H1 (cell line): ENCODE results near the gene DHFR2. TPM values are rescaled to one million over a fixed set of nuclear protein-coding genes. Genes with fewer than 3 reads are reported as not detected.

ENCODE experiments used
- CTCF ChIA-PET: fragments of 300-600 bp; sonication (Branson Sonifier 250); formaldehyde crosslinking; loops from one replicate; lab custom pipeline; 2021; ENCODE audit not compliant: partially characterized antibody; lab: Charles Lee
- POLR2A ChIA-PET: fragments of 300-600 bp; sonication (Branson Sonifier 250); formaldehyde crosslinking; loops from one replicate; lab custom pipeline; 2021; ENCODE audit warnings: inconsistent platforms; ENCODE audit not compliant: partially characterized antibody; lab: Charles Lee
- DNase-seq, 2 experiments: peaks; one replicate each; pipeline versions ENCODE4 v3.0.0 to v3.0.0-alpha.2; 2010 to 2022; ENCODE audit warnings: low spot score in 2 of 2, low read depth in 1 of 2, mixed read lengths in 1 of 2
- FAIRE-seq: peaks from 2 replicates; lab custom pipeline; 2011; peaks lifted over from hg19 to GRCh38; lab: Jason Lieb, UNC
- H2AFZ ChIP-seq: 2 replicates; pipeline ENCODE4 v1.8.1; 2012; ENCODE audit warnings: low read length, inconsistent platforms
- H2AK5ac ChIP-seq: 2 replicates; pipeline ENCODE4 v1.6.1; 2013; ENCODE audit warnings: low read depth, low read length
- H2BK120ac ChIP-seq: replicated peaks from 2 replicates; pipeline ENCODE3; 2013; ENCODE audit warnings: low read depth, low read length, inconsistent platforms
- H2BK12ac ChIP-seq: 2 replicates; pipeline ENCODE4 v1.6.1; 2013; ENCODE audit warnings: low read depth, low read length
- H2BK15ac ChIP-seq: 2 replicates; pipeline ENCODE4 v1.6.1; 2013; ENCODE audit warnings: low read length
- H2BK20ac ChIP-seq: 2 replicates; pipeline ENCODE4 v1.6.1; 2013; ENCODE audit warnings: low read length
- H2BK5ac ChIP-seq: 2 replicates; pipeline ENCODE4 v1.6.1; 2013; ENCODE audit warnings: low read depth, low read length
- H3K14ac ChIP-seq: 2 replicates; pipeline ENCODE4 v1.6.1; 2013; ENCODE audit warnings: inconsistent platforms; ENCODE audit not compliant: insufficient read length
- H3K18ac ChIP-seq: 2 replicates; pipeline ENCODE4 v1.6.1; 2013; ENCODE audit warnings: low read length; ENCODE audit errors: extremely low read depth
- H3K23ac ChIP-seq: 2 replicates; pipeline ENCODE4 v1.6.1; 2013; ENCODE audit warnings: inconsistent platforms; ENCODE audit not compliant: insufficient read length
- H3K23me2 ChIP-seq: 2 replicates; pipeline ENCODE4 v1.6.1; 2013; ENCODE audit warnings: low read depth, low read length
- H3K27ac ChIP-seq: 2 replicates; pipeline ENCODE4 v1.6.1; 2011; ENCODE audit warnings: low read depth, low read length, inconsistent platforms
- H3K27me3 ChIP-seq, 4 experiments: replicated peaks in 1 of 4; 1 replicate in 1 of 4; 2 replicates in 3 of 4; pipeline versions ENCODE4 v1.6.1 to v1.8.1; 2011 to 2013; ENCODE audit warnings: low read length in 3 of 4, mild to moderate bottlenecking in 3 of 4, inconsistent platforms in 2 of 4, mixed read lengths in 2 of 4, moderate library complexity in 1 of 4; ENCODE audit not compliant: control insufficient read depth in 3 of 4, insufficient read depth in 3 of 4; ENCODE audit errors: extremely low read depth in 1 of 4
- H3K36me3 ChIP-seq, 4 experiments: 2 replicates each; pipeline versions ENCODE4 v1.6.1 to v1.8.1; 2011 to 2013; ENCODE audit warnings: mild to moderate bottlenecking in 4 of 4, low read length in 3 of 4, moderate library complexity in 2 of 4, control low read depth in 1 of 4, inconsistent platforms in 1 of 4; ENCODE audit not compliant: insufficient read depth in 4 of 4, control insufficient read depth in 2 of 4
- H3K4ac ChIP-seq: replicated peaks from 2 replicates; pipeline ENCODE3; 2013; ENCODE audit warnings: low read length, low read depth, mixed read lengths, inconsistent platforms; ENCODE audit not compliant: insufficient read length
- H3K4me1 ChIP-seq, 4 experiments: replicated peaks in 1 of 4; 1 replicate in 1 of 4; 2 replicates in 3 of 4; pipeline versions ENCODE4 v1.6.1 to v1.8.1; 2011 to 2013; ENCODE audit warnings: low read length in 3 of 4, inconsistent platforms in 2 of 4, mixed read lengths in 1 of 4; ENCODE audit not compliant: insufficient read depth in 4 of 4, control insufficient read depth in 3 of 4
- H3K4me2 ChIP-seq, 2 experiments: 2 replicates each; pipeline versions ENCODE4 v1.6.1 to v1.8.1; 2011 to 2013; ENCODE audit warnings: low read depth in 2 of 2, low read length in 2 of 2, control low read depth in 1 of 2, inconsistent platforms in 1 of 2, mild to moderate bottlenecking in 1 of 2; ENCODE audit not compliant: insufficient read depth in 1 of 2
- H3K4me3 ChIP-seq, 4 experiments: fragments of 200-600, 300-600 bp in 1 of 4; sonication (generic), shearing (Covaris generic), sonication (Bioruptor Twin) in 1 of 4; 2 replicates each; pipeline versions ENCODE4 v1.5.1 to v1.8.1; 2011 to 2016; ENCODE audit warnings: low read length in 4 of 4, low read depth in 3 of 4, control low read depth in 2 of 4, inconsistent platforms in 2 of 4, mild to moderate bottlenecking in 2 of 4, mixed read lengths in 1 of 4, moderate library complexity in 1 of 4; ENCODE audit not compliant: insufficient read depth in 2 of 4; ENCODE audit errors: extremely low read depth in 1 of 4
- H3K56ac ChIP-seq: replicated peaks from 2 replicates; pipeline ENCODE3; 2013; ENCODE audit warnings: low read depth, mild to moderate bottlenecking, mixed read lengths, low read length, inconsistent platforms; ENCODE audit not compliant: insufficient read length
- H3K79me1 ChIP-seq: 2 replicates; pipeline ENCODE4 v1.6.1; 2013; ENCODE audit warnings: low read depth, low read length, control low read depth
- H3K79me2 ChIP-seq, 2 experiments: 2 replicates each; pipeline versions ENCODE4 v1.6.1 to v1.8.1; 2012 to 2013; ENCODE audit warnings: low read length in 2 of 2, mild to moderate bottlenecking in 2 of 2, inconsistent platforms in 1 of 2; ENCODE audit not compliant: insufficient read depth in 2 of 2, control insufficient read depth in 1 of 2
- H3K9ac ChIP-seq, 4 experiments: replicated peaks in 1 of 4; 1 replicate in 1 of 4; 2 replicates in 3 of 4; pipeline versions ENCODE4 v1.6.1 to v1.8.1; 2011 to 2013; ENCODE audit warnings: low read depth in 3 of 4, low read length in 3 of 4, control low read depth in 2 of 4, mild to moderate bottlenecking in 2 of 4, moderate library complexity in 2 of 4, inconsistent platforms in 1 of 4; ENCODE audit errors: extremely low read depth in 1 of 4
- H3K9me3 ChIP-seq, 2 experiments: 2 replicates each; pipeline versions ENCODE4 v1.6.1 to v1.8.1; 2012 to 2013; ENCODE audit warnings: mild to moderate bottlenecking in 2 of 2, moderate library complexity in 2 of 2, control low read depth in 1 of 2, inconsistent platforms in 1 of 2, low read depth in 1 of 2, low read length in 1 of 2, mixed read lengths in 1 of 2; ENCODE audit not compliant: insufficient read depth in 2 of 2
- H4K20me1 ChIP-seq, 2 experiments: replicated peaks in 1 of 2; 2 replicates each; pipeline versions ENCODE3 to v1.8.1; 2011 to 2013; ENCODE audit warnings: inconsistent platforms in 2 of 2, low read length in 2 of 2, mild to moderate bottlenecking in 1 of 2; ENCODE audit not compliant: insufficient read depth in 2 of 2, control insufficient read depth in 1 of 2
- H4K5ac ChIP-seq: 2 replicates; pipeline ENCODE4 v1.6.1; 2013; ENCODE audit warnings: low read length, low read depth, mixed read lengths, inconsistent platforms; ENCODE audit not compliant: insufficient read length
- H4K8ac ChIP-seq: 2 replicates; pipeline ENCODE4 v1.8.0; 2013; ENCODE audit warnings: mild to moderate bottlenecking, moderate library complexity, low read length, inconsistent platforms; ENCODE audit not compliant: insufficient read depth; ENCODE audit errors: extremely low read depth
- H4K91ac ChIP-seq: replicated peaks from 2 replicates; pipeline ENCODE3; 2013; ENCODE audit warnings: low read length, mixed read lengths, inconsistent platforms; ENCODE audit not compliant: insufficient read length
- ATF2 ChIP-seq: IDR thresholded peaks from 2 replicates; pipeline ENCODE4 v1.6.1; 2012; ENCODE audit warnings: low read length, inconsistent platforms
- ATF3 ChIP-seq: IDR thresholded peaks from 2 replicates; pipeline ENCODE4 v1.6.1; 2011; ENCODE audit warnings: low read depth, mild to moderate bottlenecking, low read length; ENCODE audit not compliant: insufficient read depth
- BACH1 ChIP-seq: IDR thresholded peaks from 2 replicates; pipeline ENCODE4 v1.6.1; 2012; ENCODE audit warnings: low read length, improper control_type of control experiment
- CHD2 ChIP-seq: IDR thresholded peaks from 2 replicates; pipeline ENCODE4 v1.6.1; 2012; ENCODE audit warnings: low read length, improper control_type of control experiment
- HDAC6 ChIP-seq: IDR thresholded peaks from one replicate; pipeline ENCODE4 v1.7.1; 2012; ENCODE audit warnings: low read depth, mild to moderate bottlenecking, inconsistent platforms, low read length, moderate library complexity
- JUN ChIP-seq: IDR thresholded peaks from 2 replicates; pipeline ENCODE4 v1.6.1; 2011; ENCODE audit warnings: low read depth, mild to moderate bottlenecking, improper control_type of control experiment, low read length
- NRF1 ChIP-seq: IDR thresholded peaks from 2 replicates; pipeline ENCODE4 v1.6.1; 2011; ENCODE audit warnings: mild to moderate bottlenecking, low read depth, low read length, improper control_type of control experiment
- SIN3A ChIP-seq, 2 experiments: IDR thresholded peaks in 1 of 2; conservative IDR thresholded peaks in 1 of 2; 2 replicates each; pipeline ENCODE4 v1.6.1; 2011 to 2012; ENCODE audit warnings: low read length in 2 of 2, improper control_type of control experiment in 1 of 2, low read depth in 1 of 2, mild to moderate bottlenecking in 1 of 2
- TAF7 ChIP-seq: optimal IDR thresholded peaks from 2 replicates; pipeline ENCODE3; 2011; ENCODE audit warnings: low read depth, mild to moderate bottlenecking, inconsistent platforms, low read length, moderate library complexity, borderline replicate concordance
- TBP ChIP-seq: IDR thresholded peaks from 2 replicates; pipeline ENCODE4 v1.6.1; 2011; ENCODE audit warnings: low read depth, low read length, improper control_type of control experiment
- USF2 ChIP-seq: IDR thresholded peaks from 2 replicates; pipeline ENCODE4 v1.6.1; 2011; ENCODE audit warnings: low read length, improper control_type of control experiment
- WGBS, 2 experiments: shearing (Covaris generic) in 1 of 2; methylation state at CpG; one replicate each; pipeline versions ENCODE4 v1.1.6 to v1.1.7; 2013 to 2015; ENCODE audit warnings: low lambda C conversion rate in 2 of 2, mixed read lengths in 2 of 2, inconsistent platforms in 1 of 2, low coverage in 1 of 2, missing lambda C conversion rate in 1 of 2; ENCODE audit not compliant: insufficient replicate concordance in 2 of 2, insufficient coverage in 1 of 2, insufficient read length in 1 of 2; ENCODE audit errors: extremely low coverage in 1 of 2, missing lambda C conversion rate in 1 of 2; 5-methylcytosine and 5-hydroxymethylcytosine counted together
- polyA plus RNA-seq, 7 experiments: library from polyadenylated mRNA; depleted of rRNA in 3 of 7; stranded (reverse) in 5 of 7; unstranded in 2 of 7; fragments of >200 nt in 5 of 7; fragments of 200-250 nt in 2 of 7; gene quantifications; 1 replicate in 5 of 7; 2 replicates in 1 of 7; 4 replicates in 1 of 7; pipeline versions ENCODE4 v1.2.1 to v1.2.3, GENCODE V29; 2011 to 2013; ENCODE audit warnings: missing spikeins in 2 of 7, mixed read lengths in 2 of 7
- total RNA-seq: library from RNA; stranded (reverse); fragmentation: NEBNext Ultra II Directional; extraction: Animal tissue kit (Norgen Biotek cat#: 25700); gene quantifications from 2 replicates; pipeline ENCODE4 v1.2.1, GENCODE V29; 2021

DHFR2 gene
- total and polyA plus RNA-seq, 2 of the 8 experiments (the other 6 are each of a cell fraction or from before 2014, with no cell fraction given), result 0.59 to 2.6 TPM

- WGBS, 2 experiments, result 87% methylated on average over 2 of the region's 2 CpGs; no CpG with 5 or more reads in 1 of the 2 experiments
- Histone ChIP-seq H3K4me3 (no peak overlapping the region), H3K79me1 (no peaks in the 10 kb centered on the region), H3K56ac (no peak overlapping the region), H3K4me2 (no peak overlapping the region), H3K23ac (no peak overlapping the region), H3K27me3 (no peaks in the 10 kb centered on the region), H3K79me2 (no peaks in the 10 kb centered on the region), H2BK15ac (no peak overlapping the region), H3K23me2 (no peaks in the 10 kb centered on the region), H4K8ac (no peak overlapping the region), H3K14ac (no peak overlapping the region), H4K5ac (no peak overlapping the region), H3K4me1 (no peaks in the 10 kb centered on the region), H4K20me1 (peaks cover 0 to 1% of the 10 kb centered on the region in 2 experiments), H3K18ac (no peak overlapping the region), H3K9me3 (no peaks in the 10 kb centered on the region), H4K91ac (no peak overlapping the region), H3K36me3 (no peaks in the 10 kb centered on the region), H2BK20ac (no peak overlapping the region), H3K4ac (no peak overlapping the region), H2AK5ac (no peak overlapping the region), H2BK12ac (no peak overlapping the region), H2BK120ac (no peak overlapping the region), H2AFZ (no peak overlapping the region), H3K27ac (no peak overlapping the region), H2BK5ac (no peak overlapping the region), H3K9ac (no peak overlapping the region)
- no peak for FAIRE-seq
- DNase-seq, result no peak
- POLR2A ChIA-PET, result interaction anchor here (1.3 kb wide), 1 partner anchor 55 kb away, joined by 4 read pairs; the partner anchor contains the start of genes DHFR2 and NSUN3
- CTCF ChIA-PET, result no interaction called here
- no peak for TF ChIP-seq TAF7
- TF ChIP-seq NRF1, result no peak
- no peak for TF ChIP-seq SIN3A (conservative IDR thresholded peaks at IDR 0.05 in 1 of 2, IDR thresholded peaks at IDR 0.05 in 1 of 2; ENCODE audit: low read depth in 1 of 2, low read length in 2 of 2)
- TF ChIP-seq HDAC6, result no peak
- TF ChIP-seq TBP, result no peak
- TF ChIP-seq USF2, result no peak
- no peak for TF ChIP-seq BACH1
- no peak for TF ChIP-seq ATF3
- no peak for TF ChIP-seq JUN
- no peak for TF ChIP-seq ATF2
- no peak for TF ChIP-seq CHD2
Observed at GRCh38 chr3:94008253-94008652, 54.5 kb downstream of the DHFR2 start.
